ENCODE measurements around the gene PFKL.
"Not testable (repeated sequence)": the region's sequence is repeated elsewhere in the genome, so short reads cannot be mapped to it uniquely, and the experiment has no call there.

Gene PFKL

DNA sequence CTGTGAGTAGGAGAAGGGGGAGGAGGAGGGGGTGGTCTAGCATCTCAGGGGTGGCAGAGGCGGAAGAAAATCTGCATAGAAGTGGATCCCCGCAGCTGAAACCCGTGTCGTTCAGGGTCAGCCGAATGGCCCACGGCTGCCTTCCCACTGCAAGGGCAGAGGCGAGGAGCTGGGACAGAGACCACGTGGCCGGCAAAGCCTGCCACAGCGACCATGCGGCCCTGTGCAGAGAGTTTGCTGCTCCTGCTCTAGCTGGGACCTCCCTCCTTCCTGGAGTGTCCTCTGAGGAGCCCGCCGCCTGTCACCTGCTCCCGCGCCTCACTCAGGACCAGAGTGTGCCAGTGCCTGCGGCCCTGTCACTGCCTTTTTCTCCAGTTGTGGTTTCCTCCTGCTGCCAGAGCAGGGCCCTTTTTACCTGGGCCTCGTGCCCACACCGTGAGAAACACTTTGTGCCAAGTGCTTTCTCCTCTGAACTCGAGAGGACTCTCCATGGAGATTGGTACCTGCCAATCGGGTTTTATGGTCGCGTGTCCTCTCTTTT lies 48.1 kb downstream of the PFKL start:
- no peak for DNase-seq

DNA sequence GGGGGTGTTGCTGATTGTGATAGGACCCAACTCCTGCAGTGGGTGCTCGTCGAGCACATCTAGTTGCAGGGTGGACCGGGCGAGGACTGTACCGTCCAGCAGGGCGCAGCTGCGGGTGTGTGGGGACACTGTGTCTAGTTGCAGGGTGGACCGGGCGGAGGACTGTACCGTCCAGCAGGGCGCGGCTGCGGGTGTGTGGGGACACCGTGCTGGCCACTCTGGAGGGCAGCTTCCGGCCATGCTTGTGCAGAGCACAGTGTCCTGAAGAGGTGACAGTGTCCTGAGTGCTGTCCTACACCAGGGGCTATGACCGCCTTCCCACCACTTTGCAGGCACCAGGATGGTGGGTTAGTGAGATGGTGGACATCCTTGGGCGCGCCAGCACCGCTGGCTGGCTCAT lies 49.0 kb downstream of the PFKL start:
- DNase-seq = no peak

DNA sequence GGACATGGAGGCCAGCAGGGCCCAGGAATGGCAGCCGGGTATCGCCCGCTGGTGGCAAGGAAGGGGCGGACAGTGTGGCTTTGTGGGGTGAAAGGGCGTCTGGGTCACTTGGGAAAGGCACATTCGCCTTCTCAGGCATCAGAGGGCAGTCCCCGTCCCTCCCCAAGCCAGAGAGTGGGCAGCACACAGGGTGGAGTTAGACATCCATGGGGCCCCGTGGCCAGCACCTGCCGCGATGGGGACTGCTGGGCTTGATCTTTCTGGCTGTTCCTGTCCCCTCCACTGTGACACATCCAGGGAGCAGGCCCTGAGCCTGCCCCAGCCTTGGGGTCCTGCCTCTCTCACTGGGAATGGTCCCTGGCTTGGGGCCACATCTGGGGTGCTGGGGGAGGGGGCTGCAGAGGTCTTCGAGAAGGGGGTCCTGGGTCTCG lies 49.6 kb downstream of the PFKL start:
- DNase-seq = no peak

DNA sequence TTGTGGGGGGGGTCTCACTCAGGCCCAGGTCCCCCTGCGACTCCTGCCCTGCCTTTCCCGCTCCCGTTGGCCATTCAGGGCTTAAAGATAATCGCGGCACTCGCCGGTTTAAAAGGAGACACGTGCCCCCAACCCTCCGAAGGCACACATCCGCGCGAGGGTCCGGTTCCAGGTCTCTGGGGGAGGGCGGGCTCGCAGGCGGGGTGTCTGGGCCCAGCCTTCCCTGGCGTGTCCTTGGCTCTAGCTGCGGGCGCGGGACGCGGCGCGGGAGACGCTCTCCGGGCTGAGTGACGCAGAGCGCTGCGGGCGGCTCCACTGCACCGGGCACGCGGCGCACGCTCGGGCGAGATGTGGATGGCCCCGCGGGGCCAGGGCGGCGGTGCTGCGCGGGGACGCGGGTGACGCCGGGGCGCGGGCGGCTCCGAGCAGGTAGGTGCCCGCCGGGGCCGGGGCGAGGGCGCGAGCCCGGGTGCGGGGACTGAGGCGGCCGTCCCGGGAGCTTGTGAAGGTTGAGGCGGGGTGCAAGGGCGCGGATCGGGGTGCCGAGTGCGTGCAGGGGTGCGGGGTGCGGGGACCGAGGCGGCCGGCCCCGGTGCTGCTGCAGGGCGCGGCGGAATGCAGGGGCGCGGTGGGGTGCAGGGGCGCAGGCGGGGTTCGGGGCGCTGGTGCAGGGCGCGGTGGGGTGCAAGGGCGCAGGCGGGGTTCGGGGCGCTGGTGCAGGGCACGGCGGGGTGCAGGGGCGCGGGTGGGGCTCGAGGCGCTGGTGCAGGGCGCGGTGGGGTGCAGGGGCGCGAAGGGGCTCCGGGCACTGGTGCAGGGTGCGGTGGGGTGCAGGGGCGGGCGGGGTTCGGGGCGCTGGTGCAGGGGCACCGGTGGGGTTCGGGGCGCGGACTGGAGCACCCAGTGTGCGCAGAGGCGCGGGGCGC lies 50.3 kb downstream of the PFKL start:
- DNase-seq = no peak

DNA sequence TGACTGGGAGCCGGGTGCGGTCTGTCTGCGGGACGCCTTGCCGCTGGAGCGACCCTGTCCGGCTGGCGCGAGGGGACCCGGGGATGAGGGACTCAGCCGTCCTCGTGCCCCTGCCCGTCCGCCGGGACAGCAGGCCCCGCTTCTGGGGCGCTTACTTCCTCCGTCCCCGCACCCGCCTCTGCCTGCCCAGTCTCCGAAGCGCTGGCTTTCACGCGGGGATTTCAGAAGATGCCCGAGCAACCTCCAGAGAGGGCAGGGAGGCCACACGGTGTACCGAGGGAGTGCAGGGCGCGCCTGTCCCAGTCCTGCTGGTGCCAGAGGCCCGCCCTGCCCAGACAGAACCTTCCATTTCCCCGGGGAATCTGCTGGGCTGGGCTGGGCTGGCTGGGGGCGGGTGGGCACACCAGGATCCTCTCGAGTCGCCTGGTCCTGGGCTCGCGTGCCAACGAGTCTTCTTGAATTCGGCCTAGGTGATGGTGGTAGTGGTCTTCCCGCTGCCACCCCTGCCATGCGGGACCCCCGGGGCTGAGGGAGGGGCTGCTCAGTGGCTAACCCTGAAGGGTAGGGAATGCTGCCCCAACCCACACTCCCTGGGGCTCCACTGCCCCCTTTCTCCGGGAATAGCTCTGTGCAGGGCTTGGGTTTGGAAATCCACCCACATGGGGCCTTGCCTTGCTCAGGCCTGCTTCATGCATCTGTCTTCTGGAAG lies 51.1 kb downstream of the PFKL start:
- no peak for DNase-seq

DNA sequence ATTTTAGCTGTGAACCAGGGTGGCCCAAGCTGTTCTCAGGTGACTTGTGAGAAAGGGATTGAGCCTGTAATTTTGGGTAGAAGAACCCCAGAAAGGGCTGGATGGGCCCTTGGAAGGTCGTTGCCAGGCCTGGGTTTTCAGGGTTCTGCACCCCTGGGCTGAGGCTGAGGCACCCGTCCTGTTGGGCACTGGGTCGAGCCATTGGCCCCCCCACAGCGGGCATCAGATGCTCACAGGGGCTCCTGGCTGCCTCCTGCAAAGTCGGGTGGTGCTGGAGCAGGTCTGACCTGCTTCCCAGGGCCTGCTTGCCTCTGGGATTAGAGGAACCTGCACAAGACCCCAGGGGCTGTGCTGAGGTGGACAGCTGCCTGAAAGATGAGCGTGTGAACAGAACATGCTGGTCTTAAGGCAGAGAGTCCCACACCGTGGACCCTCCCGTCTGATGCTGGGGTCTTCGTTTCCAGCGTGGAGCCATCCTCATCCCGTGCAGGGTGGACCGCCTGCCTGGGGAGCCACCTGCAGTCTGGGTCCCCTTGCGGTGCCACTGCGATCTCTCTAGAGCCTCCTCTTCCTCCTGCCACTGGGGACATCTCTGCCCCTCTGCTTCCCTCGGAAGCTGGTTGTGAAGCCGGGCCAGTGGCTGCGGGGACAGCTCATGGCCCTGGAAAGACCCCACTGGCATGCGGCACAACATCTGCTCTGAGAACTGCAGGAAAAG lies 51.8 kb downstream of the PFKL start:
- no peak for DNase-seq

DNA sequence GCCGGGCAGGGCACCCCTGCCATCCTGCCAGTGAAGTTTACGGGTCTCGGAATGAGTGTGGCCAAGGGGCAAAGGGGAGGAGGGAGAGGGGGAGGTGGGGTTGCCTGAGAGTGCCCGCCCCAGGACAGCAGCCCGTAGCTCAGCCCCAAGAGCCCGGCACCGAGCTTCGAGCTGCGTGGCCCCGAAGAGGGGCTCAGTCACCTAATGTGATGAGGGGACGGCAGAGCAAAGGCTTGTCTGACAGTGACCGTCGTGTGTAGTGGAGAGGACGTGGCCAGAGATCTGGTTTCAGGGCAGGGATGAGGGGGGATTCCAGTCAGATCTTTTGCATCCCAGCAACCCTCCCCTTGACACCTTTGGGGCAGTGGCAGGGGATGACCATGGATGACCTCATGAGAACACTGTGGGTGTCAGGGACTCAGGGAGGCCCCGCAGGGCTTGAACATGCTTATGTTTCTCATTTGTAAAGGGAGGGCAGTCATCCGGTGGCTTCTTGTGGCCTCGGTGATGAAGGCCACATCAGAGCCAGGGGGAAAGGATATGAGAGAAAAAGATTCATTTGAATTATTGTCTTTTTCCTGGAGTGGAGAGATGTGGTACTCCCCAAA lies 52.5 kb downstream of the PFKL start:
- no peak for DNase-seq

DNA sequence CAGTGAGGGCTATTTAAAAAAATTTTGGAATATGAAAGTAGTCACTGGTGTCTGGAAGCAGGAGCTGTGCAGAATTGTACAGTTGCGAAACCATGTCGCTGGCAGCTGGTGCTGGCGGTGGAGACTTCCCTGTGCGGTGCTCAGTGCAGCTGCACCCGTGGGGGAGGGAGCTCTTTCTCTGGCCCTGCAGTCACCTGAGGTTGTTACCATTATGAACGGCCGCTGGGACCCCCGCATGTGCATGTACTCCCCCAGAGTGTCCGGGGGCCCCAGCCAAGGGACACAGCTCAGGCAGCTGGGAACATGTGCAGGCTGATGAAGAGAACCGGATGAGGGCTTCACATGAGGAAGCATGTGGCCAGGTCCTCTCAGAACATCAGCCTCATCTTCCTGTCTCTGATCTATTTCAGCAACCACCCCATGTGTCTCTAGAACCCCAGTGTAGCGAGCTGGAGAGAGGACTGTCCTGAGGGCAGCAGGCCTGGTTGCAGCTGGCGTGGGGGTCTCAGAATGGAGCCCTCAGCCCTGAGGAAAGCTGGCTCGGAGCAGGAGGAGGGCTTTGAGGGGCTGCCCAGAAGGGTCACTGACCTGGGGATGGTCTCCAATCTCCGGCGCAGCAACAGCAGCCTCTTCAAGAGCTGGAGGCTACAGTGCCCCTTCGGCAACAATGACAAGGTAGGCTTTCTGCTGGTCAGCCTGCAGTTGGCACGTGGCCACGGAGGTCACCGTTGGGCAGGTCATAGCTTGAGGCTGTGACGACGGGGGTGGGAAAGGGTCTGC lies 53.5 kb downstream of the PFKL start, which contains the start of gene TRPM2:
Gene TRPM2, plus strand, starts transcription at position 431 of the 780 bp plus-strand sequence. Its CDS starts 80 bp downstream, at position 511.
- peak; percentile 36 for DNase-seq

DNA sequence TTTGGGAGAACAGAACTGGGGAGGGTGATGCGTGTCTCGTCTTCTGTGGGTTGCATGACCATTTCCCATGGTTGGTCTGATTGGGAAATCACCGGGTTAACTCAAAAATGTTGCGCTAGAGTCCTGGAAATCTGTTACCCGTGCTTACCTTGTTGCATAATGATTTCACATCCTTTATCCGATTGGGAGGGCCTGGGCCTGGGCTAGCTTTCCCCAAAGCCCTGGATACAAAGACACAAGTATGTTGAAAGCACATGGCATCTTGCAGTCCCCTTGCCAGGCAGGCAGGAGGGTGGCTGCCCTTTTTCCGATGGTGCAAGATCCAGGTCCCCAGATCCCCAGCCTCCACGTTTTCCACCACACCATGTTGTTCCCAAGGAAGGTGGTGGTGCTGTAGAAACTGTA lies 54.1 kb downstream of the PFKL start:
- DNase-seq = no peak

DNA sequence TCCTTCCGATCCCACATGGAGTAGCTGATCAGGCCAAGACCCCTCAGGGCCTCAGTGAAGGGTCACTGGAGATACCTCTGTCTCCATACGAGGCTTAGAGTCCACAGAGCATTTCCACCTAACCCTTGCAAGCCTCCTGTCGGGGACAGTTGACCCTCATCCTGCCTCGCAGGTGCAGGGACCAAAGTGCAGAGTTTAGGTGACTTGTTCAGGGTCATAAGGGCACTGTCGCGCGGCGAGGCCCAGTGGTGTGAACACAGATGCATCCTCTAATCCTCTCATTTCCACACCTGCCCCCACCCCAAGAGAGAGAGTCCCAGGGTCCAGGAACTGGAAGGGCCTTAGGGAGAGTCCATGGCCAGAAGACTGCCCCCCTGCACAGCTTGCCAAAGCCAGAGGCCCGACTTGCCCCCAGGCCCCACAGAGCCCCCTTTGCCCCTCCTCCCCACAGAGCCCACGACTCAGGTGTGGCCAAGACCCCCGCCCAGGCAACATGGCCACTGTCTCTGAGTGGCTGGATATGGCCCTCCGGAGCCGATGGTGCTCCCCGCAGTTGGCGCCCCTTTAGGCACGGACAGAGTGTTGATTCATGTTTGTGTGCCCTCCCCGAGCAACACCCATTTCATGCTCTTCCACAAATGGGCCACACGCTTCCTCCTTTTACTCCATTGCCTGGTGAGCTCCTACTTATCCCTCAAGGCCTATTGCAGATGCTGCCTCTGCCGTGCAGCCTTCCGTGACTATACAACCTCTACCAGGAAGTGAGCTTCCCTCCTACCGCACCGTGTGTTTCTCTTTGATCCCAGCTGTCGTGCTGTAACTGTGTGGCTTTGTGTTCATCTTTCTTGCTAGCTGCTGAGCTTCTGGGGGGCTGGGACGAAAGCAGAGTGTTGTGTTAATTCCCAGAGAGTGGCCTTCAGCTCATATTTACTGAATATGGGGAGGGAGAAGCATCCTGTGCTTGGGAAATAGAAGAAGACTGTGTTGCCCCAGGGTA lies 55.2 kb downstream of the PFKL start:
- no peak for DNase-seq

DNA sequence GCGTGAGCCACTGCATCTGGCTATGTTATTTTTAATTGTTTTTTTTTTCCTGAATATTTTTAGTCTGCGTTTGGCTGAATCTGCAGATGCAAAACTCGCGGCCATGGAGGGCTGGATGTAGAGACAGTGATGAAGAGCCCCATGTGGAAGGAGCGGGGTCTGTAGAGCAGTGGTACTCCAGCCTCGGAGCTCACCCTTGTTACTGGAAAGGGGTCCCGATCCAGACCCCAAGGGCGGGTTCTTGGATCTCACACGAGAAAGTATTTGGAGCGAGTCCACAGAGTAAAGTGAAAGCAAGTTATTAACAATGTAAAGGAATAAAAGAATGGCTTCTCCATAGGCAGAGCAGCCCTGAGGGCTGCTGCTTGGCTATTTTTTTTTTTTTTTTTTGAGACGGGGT lies 56.3 kb downstream of the PFKL start:
- DNase-seq = no peak

DNA sequence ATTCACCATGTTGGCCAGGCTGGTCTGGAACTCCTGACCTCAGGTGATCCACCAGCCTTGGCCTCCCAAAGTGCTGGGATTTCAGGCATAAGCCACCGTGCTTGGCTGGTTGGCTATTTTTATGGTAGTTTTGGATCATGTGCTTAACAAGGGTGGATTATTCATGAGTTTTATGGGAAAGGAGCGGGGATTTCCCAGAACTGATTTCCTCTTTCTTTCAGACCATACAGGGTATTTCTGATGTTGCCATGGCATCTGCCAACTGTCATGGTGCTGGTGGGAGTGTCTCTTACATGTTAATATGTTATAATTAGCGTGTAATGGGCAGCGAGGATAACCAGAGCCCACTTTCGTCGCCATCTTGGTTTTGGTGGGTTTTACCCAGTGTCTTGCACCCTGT lies 56.8 kb downstream of the PFKL start:
- no peak for DNase-seq

DNA sequence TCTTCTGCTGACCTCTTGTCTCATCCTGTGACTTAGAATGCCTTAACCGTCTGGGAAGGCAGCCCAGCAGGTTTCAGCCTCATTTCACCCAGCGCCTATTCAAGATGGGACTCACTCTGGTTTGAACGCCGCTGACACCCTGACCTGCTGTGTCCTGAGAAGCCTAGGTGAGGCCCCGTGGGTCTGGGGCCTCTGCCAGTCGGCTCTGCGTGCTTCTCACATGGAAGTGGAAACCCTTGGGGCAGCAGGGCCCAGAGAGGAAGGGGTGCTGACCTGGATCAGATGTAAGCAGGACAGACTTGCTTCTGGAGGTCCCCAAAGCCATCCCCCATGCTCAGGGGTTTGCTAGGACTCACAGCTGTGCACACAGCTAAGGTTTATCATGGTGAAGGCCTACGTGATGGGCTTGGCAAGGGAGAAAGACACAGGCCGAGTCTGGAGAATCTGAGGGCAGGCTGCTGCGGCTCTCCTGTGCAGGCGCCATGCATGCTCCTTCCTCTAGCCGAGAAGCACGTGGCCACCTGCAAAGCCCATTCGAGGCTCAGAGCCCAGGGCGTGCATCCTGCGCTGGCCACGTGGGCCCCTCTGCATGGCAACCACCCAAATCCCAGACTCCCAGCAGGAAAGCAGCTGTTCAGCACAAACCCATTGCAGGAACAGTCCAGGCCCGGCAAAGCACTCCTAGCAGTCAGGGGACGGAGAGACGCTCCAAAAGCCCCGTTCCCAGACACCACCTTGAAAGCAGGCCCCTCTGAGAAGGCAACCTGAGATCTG lies 57.4 kb downstream of the PFKL start:
- DNase-seq = no peak

DNA sequence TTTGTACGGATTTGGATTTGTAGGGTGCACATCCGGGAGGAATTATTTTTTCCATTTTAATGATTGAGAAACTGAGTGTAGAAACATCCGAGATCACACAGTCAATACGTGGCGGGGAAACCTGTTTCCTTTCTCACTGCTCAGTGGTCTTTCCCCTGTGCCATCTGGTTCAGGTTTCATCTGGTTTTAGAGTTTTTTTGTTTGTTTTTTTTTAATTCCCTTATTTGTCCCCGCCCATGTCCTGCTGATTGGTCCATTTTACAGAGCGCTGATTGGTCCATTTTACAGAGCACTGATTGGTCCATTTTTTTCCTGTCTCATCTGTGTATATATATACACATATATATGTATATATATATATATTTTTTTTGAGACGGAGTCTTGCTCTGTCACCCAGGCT lies 59.5 kb downstream of the PFKL start:
- DNase-seq = no peak

DNA sequence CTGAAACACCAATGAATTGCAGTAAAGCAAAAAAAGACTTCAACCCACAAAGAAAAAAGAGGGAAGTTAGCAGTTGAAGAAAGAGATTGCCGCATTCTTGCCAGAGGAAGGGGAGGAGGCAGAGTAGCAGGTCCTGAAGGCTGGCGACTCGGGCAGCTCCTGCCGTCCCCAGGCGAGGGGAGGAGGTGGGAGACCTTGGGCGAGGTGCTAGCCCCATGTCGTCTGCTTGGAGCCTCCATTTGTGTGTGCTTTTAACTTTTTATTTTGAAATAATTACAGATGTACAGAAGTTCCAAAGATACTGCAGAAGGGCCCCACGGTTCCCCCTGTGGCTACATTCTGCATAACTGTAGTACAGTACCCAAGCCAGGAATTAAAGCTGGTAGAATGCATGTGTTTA lies 60.3 kb downstream of the PFKL start:
- DNase-seq = no peak

DNA sequence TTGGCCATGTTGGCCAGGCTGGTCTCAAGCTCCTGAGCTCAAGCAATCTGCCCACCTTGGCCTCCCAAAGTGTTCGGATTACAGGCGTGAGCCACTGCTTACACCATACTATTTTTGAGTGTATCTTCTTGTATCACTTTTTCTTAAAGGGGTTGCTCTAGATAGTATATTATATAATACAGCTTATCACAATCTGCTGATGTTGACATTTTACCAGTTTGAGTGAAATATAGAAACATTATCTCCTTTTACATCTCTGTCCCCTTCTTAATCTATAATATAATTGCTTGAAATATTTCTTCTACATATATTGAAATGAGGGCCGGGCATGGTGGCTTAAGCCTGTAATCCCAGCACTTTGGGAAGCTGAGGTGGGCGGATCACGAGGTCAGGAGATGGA lies 62.0 kb downstream of the PFKL start:
- DNase-seq = not testable (repeated sequence)

DNA sequence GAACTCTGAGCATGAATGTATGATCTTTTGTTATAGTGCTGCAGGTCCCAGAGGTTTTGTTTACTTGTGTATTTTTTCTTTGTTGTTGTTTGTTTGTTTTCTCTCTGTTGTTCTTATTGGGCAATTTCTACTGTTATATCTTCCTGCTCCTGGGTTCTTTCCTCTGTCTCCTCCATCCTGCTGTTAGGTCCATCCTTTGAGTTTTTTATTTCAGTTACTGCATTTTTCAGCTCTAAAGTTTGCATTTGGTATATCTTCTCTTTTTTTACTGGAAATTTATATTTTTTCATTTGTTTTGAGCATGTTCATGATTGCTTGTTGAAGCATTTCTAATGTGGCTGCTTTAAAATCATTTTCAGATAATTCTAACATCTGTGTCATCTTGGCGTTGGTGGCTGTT lies 63.4 kb downstream of the PFKL start:
- no peak for DNase-seq

DNA sequence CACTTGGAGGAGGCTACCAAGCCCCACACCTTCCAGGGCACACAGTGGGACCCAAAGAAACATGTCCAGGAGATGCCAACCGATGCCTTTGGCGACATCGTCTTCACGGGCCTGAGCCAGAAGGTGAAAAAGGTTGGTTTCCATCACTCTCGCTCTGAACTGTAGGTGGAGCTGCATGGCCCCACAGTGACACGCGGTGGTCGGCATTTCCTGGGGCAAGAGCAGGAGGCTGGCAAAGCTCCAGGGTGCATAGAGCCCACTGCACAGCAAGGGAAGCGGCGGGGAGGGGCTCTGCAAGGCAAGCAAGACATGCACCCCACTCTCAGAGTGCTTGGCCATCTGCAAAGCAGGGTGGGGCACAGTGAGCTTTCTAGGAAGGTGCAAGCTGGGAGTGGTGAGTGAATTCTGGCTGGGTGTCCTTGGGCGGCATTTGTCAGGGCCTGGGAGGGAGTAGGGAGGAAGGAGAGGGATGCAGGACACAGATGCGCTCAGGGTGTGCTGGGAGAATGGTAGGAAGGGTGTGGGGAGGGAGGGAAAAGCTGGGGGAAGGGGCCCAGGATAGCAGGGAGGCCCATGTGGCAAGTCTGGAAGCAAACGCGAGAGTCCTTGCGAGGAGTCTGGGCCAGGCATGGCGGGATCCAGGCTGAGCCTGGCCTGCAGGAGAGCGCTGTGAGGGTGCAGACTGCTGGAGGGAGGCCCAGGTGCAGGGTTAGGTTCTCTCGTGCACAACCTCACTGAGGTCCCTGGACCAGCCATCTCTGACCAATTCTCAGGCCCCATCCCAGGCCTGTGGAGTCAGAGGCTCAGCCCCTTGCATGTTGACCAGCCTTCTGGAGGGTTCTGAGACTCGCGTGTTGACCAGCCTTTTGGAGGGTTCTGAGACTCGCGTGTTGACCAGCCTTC lies 64.5 kb downstream of the PFKL start:
- no peak for DNase-seq
